Measurements from ENCODE around the gene COL23A1. TPM values are rescaled to one million over a fixed set of nuclear protein-coding genes. Genes with fewer than 3 reads are reported as not detected.

Gene COL23A1
- total RNA-seq, 1 experiment from 2014 or later, result 0.18 TPM

- Mint-ChIP-seq H3K9me3 (ENCODE audit: unreplicated experiment) (no peaks in the 10 kb centered on the region), H3K4me3 (ENCODE audit: unreplicated experiment) (no peak overlapping the region), H3K4me1 (ENCODE audit: low read depth, unreplicated experiment) (no peaks in the 10 kb centered on the region), H3K27ac (ENCODE audit: unreplicated experiment) (no peak overlapping the region), H3K27me3 (ENCODE audit: insufficient read depth, unreplicated experiment) (no peaks in the 10 kb centered on the region), H3K36me3 (ENCODE audit: insufficient read depth, unreplicated experiment) (no peaks in the 10 kb centered on the region)
- Histone ChIP-seq H3K9me3 (no peaks in the 10 kb centered on the region), H3K36me3 (ENCODE audit: control insufficient read depth, insufficient read depth, low read length) (no peaks in the 10 kb centered on the region), H3K4me1 (no peaks in the 10 kb centered on the region), H3K4me3 (ENCODE audit: low read depth, low read length) (no peak overlapping the region), H3K27me3 (replicated peaks; ENCODE audit: control insufficient read depth, insufficient read depth, low read length) (no peaks in the 10 kb centered on the region)
- intact Hi-C loops (cut with micrococcal nuclease; ENCODE audit: unreplicated experiment), result no loop called here
- TF ChIP-seq CTCF (IDR thresholded peaks at IDR 0.05; ENCODE audit: insufficient read depth in 1 of 2, low read depth in 1 of 2, low read length in 1 of 2, severe bottlenecking in 1 of 2, unreplicated experiment in 1 of 2), result no peak
- POLR2A ChIA-PET, result no interaction called here
- CTCF ChIA-PET, result no interaction called here
- no TSS peak for BruUV-seq (replicated peaks)
- DNase-seq, result no peak
Measured at GRCh38 chr5:178241688-178242231, 348.4 kb downstream of the COL23A1 start.

GRCh38 chr5:178241231-178241663 lies 348.9 kb downstream of the COL23A1 start:
- no peak overlapping the region for H3K4me3 ChIP-seq (ENCODE audit: low read depth, low read length)
- H3K27me3 Mint-ChIP-seq (ENCODE audit: insufficient read depth, unreplicated experiment), result no peaks in the 10 kb centered on the region
- no peak for TF ChIP-seq CTCF (IDR thresholded peaks at IDR 0.05; ENCODE audit: insufficient read depth in 1 of 2, low read depth in 1 of 2, low read length in 1 of 2, severe bottlenecking in 1 of 2, unreplicated experiment in 1 of 2)
- DNase-seq, result no peak
- H3K4me1 ChIP-seq, result no peaks in the 10 kb centered on the region
- H3K27me3 ChIP-seq (replicated peaks; ENCODE audit: control insufficient read depth, insufficient read depth, low read length), result no peaks in the 10 kb centered on the region
- no peaks in the 10 kb centered on the region for H3K36me3 ChIP-seq (ENCODE audit: control insufficient read depth, insufficient read depth, low read length)
- H3K27ac Mint-ChIP-seq (ENCODE audit: unreplicated experiment), result no peak overlapping the region
- H3K4me3 Mint-ChIP-seq (ENCODE audit: unreplicated experiment), result no peak overlapping the region
- H3K4me1 Mint-ChIP-seq (ENCODE audit: low read depth, unreplicated experiment), result no peaks in the 10 kb centered on the region
- H3K9me3 Mint-ChIP-seq (ENCODE audit: unreplicated experiment), result no peaks in the 10 kb centered on the region
- no peaks in the 10 kb centered on the region for H3K36me3 Mint-ChIP-seq (ENCODE audit: insufficient read depth, unreplicated experiment)
- no peaks in the 10 kb centered on the region for H3K9me3 ChIP-seq
- no TSS peak for BruUV-seq (replicated peaks)
- ChIA-PET CTCF (no interaction called here), POLR2A (no interaction called here)
- intact Hi-C loops (cut with micrococcal nuclease; ENCODE audit: unreplicated experiment), result no loop called here

- no peaks in the 10 kb centered on the region for H3K27me3 ChIP-seq (replicated peaks; ENCODE audit: control insufficient read depth, insufficient read depth, low read length)
- no peaks in the 10 kb centered on the region for H3K4me1 Mint-ChIP-seq (ENCODE audit: low read depth, unreplicated experiment)
- H3K4me1 ChIP-seq, result no peaks in the 10 kb centered on the region
- intact Hi-C loops (cut with micrococcal nuclease; ENCODE audit: unreplicated experiment), result no loop called here
- no peaks in the 10 kb centered on the region for H3K36me3 Mint-ChIP-seq (ENCODE audit: insufficient read depth, unreplicated experiment)
- ChIA-PET POLR2A (no interaction called here), CTCF (no interaction called here)
- no peak overlapping the region for H3K4me3 Mint-ChIP-seq (ENCODE audit: unreplicated experiment)
- no peak overlapping the region for H3K4me3 ChIP-seq (ENCODE audit: low read depth, low read length)
- no peaks in the 10 kb centered on the region for H3K36me3 ChIP-seq (ENCODE audit: control insufficient read depth, insufficient read depth, low read length)
- no peak overlapping the region for H3K27ac Mint-ChIP-seq (ENCODE audit: unreplicated experiment)
- no peaks in the 10 kb centered on the region for H3K9me3 ChIP-seq
- no peak for TF ChIP-seq CTCF (IDR thresholded peaks at IDR 0.05; ENCODE audit: insufficient read depth in 1 of 2, low read depth in 1 of 2, low read length in 1 of 2, severe bottlenecking in 1 of 2, unreplicated experiment in 1 of 2)
- BruUV-seq (replicated peaks), result no TSS peak
- no peak for DNase-seq
- H3K27me3 Mint-ChIP-seq (ENCODE audit: insufficient read depth, unreplicated experiment), result no peaks in the 10 kb centered on the region
- no peaks in the 10 kb centered on the region for H3K9me3 Mint-ChIP-seq (ENCODE audit: unreplicated experiment)
Measured at GRCh38 chr5:178240766-178241165, 349.4 kb downstream of the COL23A1 start.

Data from Caco-2 (cell line).